Inflammatory macrophage treated with lipopolysaccharide for 4 hours (primary cell): ENCODE results near the gene HRH1.
A peak's percentile ranks its signal among the peaks of the same experiment; 100 is the strongest.
"Not testable (repeated sequence)": the region's sequence is repeated elsewhere in the genome, so short reads cannot be mapped to it uniquely, and the experiment has no call there.

Experiments
- DNase-seq: peaks from one replicate; pipeline ENCODE4 v3.0.0-alpha.2; 2020

The HRH1 gene

DNA sequence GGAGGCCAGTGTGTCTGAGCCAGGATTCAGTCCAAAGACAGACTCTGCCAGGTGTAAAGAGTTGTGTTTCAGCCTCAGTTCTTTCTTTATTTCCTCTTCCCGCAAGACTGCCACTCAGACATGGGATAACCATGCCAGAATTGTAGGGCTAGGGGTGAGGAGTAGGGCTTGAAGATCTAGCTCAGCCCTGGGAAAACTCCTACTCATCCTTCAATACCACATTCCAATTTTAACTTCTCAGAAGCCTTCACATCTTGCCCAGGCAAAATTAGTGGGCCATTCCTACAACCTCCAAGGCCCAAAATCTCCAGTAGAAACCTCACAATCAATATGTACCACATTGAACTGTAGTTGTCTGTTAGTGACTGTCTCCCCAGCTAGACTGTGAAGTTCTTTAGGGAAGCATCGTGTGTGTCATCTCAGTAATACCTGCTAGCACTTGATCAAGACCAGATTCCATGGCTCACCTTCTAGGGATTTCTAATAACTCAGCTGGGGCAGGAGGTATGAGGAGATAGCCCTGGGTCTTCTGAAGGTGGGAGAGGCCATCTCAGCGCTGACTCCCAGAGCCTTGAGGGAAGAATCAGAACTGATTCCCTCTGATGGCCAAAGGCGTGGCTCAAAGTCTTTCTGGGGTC, 19.7 kb downstream of the HRH1 start:
- DNase-seq = no peak

- no peak for DNase-seq
Measured at GRCh38 chr3:11178421-11178820, 24.1 kb downstream of the HRH1 start.

DNA sequence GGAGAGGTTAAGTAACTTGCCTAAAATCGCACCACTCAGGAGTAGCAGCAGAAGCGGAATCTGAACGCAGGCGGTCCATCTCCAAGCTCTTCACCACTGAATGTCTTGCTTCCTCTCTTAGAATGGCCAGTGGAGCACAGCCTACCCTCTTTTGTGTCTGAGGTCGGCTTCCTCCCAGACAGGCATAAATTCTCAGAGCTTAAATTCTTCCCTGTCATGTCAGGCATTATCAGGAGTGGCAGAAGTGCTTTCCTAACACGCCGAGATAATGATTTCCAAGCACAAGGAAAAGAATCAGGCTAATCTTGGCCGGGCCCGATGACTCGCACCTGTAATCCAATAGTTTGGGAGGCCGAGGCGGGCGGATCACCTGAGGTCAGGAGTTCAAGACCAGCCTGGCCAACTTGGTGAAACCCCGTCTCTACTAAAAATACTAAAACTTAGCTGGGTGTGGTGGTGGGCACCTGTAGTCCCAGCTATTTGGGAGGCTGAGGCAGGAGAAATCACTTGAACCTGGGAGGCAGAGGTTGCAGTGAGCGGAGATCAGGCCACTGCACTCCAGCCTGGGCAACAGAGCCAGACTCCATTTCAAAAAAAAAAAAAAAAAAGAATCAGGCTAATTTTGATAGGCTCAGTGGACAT, 30.2 kb downstream of the HRH1 start:
- DNase-seq = not testable (repeated sequence)

- DNase-seq = no peak
Measured at GRCh38 chr3:11185144-11185543, 30.9 kb downstream of the HRH1 start.

- DNase-seq = no peak
Measured at GRCh38 chr3:11185564-11186317, 31.4 kb downstream of the HRH1 start.

GRCh38 chr3:11186318-11186692, 32.0 kb downstream of the HRH1 start:
- DNase-seq = no peak

DNA sequence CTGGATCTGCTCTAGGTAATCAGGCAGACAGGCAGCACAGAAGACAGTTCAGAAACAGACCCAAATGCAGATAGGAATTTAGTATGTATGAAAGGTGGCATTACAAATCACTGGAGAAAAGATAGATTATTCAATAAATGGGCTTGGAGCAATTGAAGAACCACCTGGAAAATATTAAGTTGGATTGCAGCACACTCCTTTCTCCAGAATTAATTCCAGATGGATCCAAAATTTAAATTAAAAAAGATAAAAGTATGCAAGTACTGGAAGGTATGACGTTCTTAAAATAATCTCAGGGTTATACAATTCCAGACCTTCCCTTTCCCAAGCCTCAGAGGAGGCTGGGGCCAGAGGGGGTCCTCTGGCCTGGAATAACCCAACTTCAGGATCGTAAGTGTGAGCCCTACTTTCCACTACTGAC, 32.5 kb downstream of the HRH1 start:
- no peak for DNase-seq

DNA sequence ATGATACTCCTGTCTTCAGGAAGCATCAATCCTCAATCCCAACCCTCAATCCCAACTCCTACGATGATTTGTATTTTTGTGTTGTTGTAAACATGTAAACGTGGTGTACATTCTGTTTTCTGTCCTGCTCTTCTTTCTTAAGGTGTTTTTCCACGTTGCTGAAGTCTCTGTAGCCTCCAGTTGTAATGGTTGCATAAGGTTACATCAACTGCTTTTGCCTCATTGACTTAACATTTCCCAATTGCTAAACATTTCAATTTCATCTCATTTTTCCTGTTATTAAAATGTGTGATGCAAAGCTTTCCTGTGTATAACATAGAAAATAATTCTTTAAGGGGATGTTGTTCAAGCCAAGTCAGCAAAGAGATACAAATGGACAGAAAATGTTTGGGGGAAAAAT, 33.4 kb downstream of the HRH1 start:
- DNase-seq = no peak

DNA sequence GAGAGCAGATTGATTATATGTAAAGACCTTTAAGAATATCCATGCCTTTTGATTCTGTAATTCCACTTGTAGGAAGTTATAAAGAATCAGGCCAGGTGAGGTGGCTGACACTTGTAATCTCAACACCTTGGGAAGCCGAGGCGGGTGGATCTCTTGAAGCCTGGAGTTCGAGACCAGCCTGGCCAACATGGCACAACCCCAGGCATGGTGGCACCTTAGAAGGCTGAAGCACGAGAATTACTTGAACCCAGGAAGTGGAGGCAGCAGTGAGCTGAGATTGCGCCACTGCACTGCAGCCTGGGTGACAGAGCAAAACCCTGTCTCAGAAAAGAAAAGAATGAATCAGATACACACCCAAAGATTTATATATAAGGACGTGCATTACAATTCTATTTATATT, 33.9 kb downstream of the HRH1 start:
- DNase-seq = no peak

DNA sequence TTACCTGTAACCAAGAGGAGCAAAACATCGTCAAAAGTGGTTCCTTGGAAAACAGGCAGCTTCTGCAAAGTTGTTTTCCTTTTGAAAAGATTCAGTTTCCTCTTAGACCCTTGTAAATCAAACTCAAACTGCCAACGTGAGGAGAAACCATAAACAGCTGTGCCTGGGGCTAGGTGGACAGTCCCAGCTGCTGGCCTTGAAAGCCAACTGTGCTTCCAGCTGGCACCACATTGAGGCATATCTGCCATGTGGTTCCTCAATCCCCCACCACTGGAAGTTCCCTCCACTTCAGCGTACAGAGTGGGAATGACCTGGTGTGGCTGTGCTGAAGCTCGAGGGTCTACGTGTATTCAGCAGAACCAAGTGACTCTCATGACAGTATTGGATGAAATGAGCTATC, 40.9 kb downstream of the HRH1 start:
- no peak for DNase-seq

GRCh38 chr3:11195721-11196332, 41.5 kb downstream of the HRH1 start:
- DNase-seq = no peak

DNA sequence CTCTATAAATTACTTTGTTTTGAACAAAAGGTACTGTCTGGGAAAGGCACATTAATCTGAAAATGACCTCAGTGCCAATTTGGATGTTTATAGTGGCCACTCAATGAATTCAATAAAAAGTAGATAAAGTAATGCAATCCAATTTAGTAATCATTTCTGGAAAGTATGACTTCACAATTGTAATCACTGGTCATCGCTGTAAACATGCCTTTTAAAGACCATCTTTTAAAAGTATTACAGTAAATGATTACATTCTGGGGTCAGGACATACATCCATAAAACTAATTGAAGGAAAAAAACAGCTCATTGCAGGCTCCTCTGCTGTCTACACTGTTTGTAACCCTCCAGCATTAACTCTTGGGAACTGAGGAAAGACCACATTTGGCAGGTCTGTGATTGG, 43.2 kb downstream of the HRH1 start:
- DNase-seq = no peak

DNA sequence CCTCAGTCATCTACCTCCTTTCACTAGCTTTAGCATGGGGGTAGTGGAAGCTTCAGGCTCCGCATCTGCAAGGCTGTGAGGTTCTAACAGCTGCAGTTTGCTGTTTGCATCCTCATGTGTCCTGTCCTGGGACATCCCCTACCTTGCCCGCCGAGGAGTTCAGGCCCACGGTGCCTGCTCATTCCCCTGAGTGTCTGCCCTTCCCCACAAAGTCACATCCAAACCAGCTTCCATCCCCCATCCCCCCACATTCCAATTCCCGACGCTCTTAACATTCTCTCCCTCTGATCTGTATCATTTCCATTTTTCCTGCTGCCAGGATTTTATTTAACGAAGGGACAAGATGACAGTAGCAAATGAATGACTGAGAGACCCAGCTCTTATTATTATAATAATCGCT, 43.8 kb downstream of the HRH1 start:
- no peak for DNase-seq

- DNase-seq = no peak
Measured at GRCh38 chr3:11198495-11198894, 44.2 kb downstream of the HRH1 start.

GRCh38 chr3:11199902-11200845, 45.9 kb downstream of the HRH1 start:
- DNase-seq = peak; percentile 55

DNA sequence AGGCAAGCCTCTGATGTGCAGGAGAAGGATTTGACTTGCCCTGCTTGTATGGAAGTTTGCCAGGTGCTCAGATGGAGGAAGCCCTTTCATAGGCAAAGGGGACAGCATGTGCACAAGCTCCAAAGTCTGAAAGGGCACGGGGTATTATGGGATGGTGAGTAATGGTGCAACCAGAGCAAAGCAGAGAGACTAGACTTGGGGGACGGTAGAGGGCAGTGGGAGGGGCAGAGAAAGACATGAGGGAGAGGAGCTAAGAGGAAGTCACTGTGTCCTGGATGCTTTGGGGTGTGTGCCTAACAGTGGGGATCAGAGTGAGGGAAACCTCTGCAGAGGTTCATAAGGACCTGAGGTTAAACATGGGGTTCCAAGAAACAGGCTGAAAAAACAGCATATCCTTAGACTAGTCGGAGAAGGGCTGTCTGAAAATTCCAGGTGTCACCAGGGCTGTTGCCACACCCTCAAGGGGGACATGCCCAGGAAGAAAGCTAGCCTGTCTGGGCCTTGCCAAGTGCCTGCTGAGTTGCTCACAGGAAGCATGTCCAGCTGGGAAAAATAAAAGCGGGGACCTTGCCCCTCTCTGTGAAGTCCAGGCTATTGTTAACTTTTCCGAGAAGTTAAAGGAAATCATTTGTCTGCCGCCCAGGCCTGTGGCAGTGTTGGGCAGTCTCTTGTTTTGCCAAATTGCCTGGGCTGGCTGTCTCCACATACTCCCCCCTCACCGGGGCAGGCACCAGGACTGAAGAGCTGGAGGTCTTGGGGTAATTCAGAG, 47.1 kb downstream of the HRH1 start:
- no peak for DNase-seq

- DNase-seq = no peak
Measured at GRCh38 chr3:11203961-11204360, 49.7 kb downstream of the HRH1 start.

- no peak for DNase-seq
Measured at GRCh38 chr3:11204697-11205348, 50.5 kb downstream of the HRH1 start.

GRCh38 chr3:11205881-11206280, 51.6 kb downstream of the HRH1 start:
- not testable (repeated sequence) for DNase-seq

DNA sequence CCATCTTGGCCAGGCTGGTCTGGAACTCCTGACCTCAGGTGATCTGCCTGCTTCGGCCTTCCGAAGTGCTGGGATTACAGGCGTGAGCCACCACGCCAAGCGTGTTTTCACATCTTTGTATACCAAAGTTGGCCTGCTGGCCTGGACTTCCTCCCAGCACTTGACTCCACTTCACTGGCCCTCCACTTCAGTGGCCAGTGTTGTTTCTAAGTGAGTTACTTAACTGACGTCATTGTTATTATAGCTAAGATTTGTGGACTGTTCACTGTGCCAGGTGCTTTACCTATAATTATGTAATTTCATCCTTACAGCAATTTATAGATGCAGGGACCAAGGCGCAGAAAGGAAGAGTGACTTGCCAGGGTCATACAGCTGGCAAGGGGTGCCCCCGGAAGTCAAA, 52.0 kb downstream of the HRH1 start:
- no peak for DNase-seq

DNA sequence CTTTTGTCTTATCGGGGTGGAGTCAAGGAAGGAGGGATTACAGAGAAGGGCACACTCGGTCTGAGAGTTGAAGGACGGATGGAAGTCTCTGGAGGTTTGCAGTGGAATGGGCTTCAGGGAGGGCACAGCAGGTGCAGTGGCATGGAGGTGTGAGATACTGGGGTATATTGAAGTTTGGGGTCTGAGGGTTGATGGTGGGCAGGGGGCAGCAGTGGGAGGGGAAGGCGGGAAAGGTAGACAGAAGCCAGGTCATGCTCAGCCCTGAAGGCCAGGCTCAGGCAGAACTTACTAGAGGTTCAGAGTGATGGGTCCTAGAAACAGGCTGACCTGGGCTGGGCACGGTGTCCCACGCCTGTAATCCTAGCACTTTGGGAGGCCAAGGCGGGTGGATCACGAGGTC, 52.7 kb downstream of the HRH1 start:
- DNase-seq = no peak
